ENCODE measurements around the gene POLR3H. TPM values are rescaled to one million over a fixed set of nuclear protein-coding genes. Genes with fewer than 3 reads are reported as not detected.

The POLR3H gene
- total RNA-seq, 1 donor from 2014 or later: 54.0 TPM

GRCh38 chr22:41479671-41480396 is 64.4 kb downstream of the POLR3H start:
- H3K4me3 Mint-ChIP-seq: peak overlapping the region; percentile 73
- no peaks in the 10 kb centered on the region for H3K36me3 Mint-ChIP-seq (ENCODE audit: low read depth)
- no peaks in the 10 kb centered on the region for H3K27me3 Mint-ChIP-seq (ENCODE audit: low read depth)
- TF ChIP-seq, protein P1, sequence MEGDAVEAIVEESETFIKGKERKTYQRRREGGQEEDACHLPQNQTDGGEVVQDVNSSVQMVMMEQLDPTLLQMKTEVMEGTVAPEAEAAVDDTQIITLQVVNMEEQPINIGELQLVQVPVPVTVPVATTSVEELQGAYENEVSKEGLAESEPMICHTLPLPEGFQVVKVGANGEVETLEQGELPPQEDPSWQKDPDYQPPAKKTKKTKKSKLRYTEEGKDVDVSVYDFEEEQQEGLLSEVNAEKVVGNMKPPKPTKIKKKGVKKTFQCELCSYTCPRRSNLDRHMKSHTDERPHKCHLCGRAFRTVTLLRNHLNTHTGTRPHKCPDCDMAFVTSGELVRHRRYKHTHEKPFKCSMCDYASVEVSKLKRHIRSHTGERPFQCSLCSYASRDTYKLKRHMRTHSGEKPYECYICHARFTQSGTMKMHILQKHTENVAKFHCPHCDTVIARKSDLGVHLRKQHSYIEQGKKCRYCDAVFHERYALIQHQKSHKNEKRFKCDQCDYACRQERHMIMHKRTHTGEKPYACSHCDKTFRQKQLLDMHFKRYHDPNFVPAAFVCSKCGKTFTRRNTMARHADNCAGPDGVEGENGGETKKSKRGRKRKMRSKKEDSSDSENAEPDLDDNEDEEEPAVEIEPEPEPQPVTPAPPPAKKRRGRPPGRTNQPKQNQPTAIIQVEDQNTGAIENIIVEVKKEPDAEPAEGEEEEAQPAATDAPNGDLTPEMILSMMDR (conservative IDR thresholded peaks at IDR 0.05): no peak
- H3K27ac Mint-ChIP-seq (ENCODE audit: unreplicated experiment): peak overlapping the region; percentile 92
- H3K9me3 Mint-ChIP-seq: no peaks in the 10 kb centered on the region
- peaks cover 29% of the 10 kb centered on the region for H3K4me1 Mint-ChIP-seq
- DNase-seq (ENCODE audit: low read depth, low spot score): peak; percentile 12

DNA sequence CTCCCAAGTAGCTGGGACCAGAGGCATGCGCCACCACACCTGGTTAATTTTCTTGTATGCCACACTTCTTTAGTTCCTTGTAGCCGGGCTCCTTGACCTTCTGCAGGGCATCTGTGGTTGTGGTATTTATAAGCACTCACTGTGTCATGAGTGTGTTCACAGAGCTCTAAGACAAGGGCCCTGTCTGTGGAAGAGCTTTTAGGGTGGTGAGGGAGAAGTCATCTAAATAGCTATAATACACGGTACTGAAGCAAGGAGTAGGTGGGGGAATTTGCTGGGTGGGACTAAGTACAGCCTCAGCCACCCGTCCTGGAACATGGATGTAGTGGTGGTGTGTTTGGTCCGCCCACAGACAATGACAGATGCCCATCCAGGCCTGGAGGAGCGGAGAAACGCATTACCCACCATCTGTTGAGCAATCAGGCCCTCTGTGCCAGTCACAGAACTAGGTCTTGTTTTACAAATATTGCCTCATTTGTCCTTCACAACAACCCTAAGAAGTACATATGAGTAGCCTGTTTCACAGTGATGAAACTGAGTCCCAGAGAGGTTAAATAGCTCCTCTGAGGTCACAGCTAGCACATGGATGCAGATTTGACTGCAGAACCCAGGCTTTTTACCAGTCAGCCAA is 65.3 kb downstream of the POLR3H start:
- H3K9me3 Mint-ChIP-seq: no peaks in the 10 kb centered on the region
- no peaks in the 10 kb centered on the region for H3K36me3 Mint-ChIP-seq (ENCODE audit: low read depth)
- TF ChIP-seq, protein P1 (conservative IDR thresholded peaks at IDR 0.05): no peak
- no peak for DNase-seq (ENCODE audit: low read depth, low spot score)
- no peaks in the 10 kb centered on the region for H3K27me3 Mint-ChIP-seq (ENCODE audit: low read depth)
- H3K4me1 Mint-ChIP-seq: peaks cover 29% of the 10 kb centered on the region
- peak overlapping the region; percentile 71 for H3K27ac Mint-ChIP-seq (ENCODE audit: unreplicated experiment)
- H3K4me3 Mint-ChIP-seq: peak overlapping the region; percentile 73

DNA sequence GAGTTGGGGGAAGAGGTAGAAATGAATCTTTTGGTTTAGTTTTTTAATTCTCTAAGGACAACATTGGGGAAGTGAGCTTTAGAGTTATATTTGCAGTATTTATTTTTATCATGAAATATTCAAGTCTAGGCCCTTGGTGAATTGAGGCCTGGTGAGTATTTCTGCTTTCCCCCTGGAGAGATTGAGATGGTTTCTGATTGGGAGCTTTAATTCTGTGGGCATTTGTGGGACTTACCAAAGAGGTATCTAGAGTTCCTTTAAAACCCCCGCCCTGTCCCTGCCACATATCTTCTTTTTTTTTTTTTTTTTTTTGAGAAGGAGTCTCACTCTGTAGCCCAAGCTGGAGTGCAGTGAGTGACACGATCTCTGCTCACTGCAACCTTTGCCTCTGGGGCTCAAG is 65.8 kb downstream of the POLR3H start:
- Mint-ChIP-seq H3K27me3 (ENCODE audit: low read depth) (no peaks in the 10 kb centered on the region), H3K4me3 (no peak overlapping the region), H3K4me1 (peaks cover 29% of the 10 kb centered on the region), H3K36me3 (ENCODE audit: low read depth) (no peaks in the 10 kb centered on the region), H3K9me3 (no peaks in the 10 kb centered on the region), H3K27ac (ENCODE audit: unreplicated experiment) (no peak overlapping the region)
- no peak for DNase-seq (ENCODE audit: low read depth, low spot score)
- TF ChIP-seq, protein P1 (conservative IDR thresholded peaks at IDR 0.05): no peak

Other genes with a start within 250 kb of the POLR3H start
- 83.8 and 84.3 TPM in 2 replicates for gene ZC3H7B, start 242.9 kb downstream of the POLR3H start, total RNA-seq
- 9.3 and 13.6 TPM in 2 replicates for gene TEF, start 162.5 kb downstream of the POLR3H start, total RNA-seq
- gene TOB2, start 97.7 kb downstream of the POLR3H start, total RNA-seq: 47.7 and 50.8 TPM in 2 replicates
- gene PHF5A, start 75.8 kb downstream of the POLR3H start, total RNA-seq: 81.8 and 88.9 TPM in 2 replicates
- 71.6 and 80.6 TPM in 2 replicates for gene ACO2, start 75.4 kb downstream of the POLR3H start, total RNA-seq
- 0.75 and 0.98 TPM in 2 replicates for gene CSDC2, start 16.5 kb upstream of the POLR3H start, total RNA-seq
- 28.0 and 30.8 TPM in 2 replicates for gene PMM1, start 45.4 kb upstream of the POLR3H start, total RNA-seq
- gene DESI1, start 76.6 kb upstream of the POLR3H start, total RNA-seq: 38.0 and 40.0 TPM in 2 replicates
- 427 TPM in 2 replicates for gene XRCC6, start 76.8 kb upstream of the POLR3H start, total RNA-seq
- 155 and 160 TPM in 2 replicates for gene SNU13, start 144.4 kb upstream of the POLR3H start, total RNA-seq
- gene MEI1, start 155.0 kb upstream of the POLR3H start, total RNA-seq: 0.16 and 0.48 TPM in 2 replicates

Measured in neural crest cell (in vitro differentiated cells).